ENCODE results near the gene ADAM20.
"Not testable (repeated sequence)": the region's sequence is repeated elsewhere in the genome, so short reads cannot be mapped to it uniquely, and the experiment has no call there.

Gene ADAM20

GRCh38 chr14:70534904-70535303 is at the start of gene ADAM20:
TSS of gene ADAM20 (minus strand) at chr14:70535004. CDS start at chr14:70524757, 10,247 bp downstream.
- DNase-seq (ENCODE audit: low spot score) = no peak

- no peak for DNase-seq (ENCODE audit: low spot score)
Measured at GRCh38 chr14:70576891-70577290, 42.1 kb upstream of the ADAM20 start.

DNA sequence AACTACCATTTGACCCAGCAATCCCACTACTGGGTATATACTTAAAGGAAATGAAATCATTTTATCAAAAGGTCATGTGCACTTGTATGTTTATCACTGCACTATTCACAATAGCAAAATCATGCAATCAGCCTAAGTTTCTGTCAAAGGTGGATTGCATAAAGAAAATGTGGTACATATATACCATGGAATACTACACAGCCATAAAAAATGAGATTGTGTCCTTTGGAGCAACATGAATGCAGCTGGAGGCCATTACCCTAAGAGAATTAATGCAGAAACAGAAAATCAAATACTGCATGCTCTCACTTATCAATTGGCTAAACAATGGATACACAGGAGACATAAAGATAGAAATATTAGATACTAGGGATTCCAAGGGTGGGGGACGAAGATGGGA is 38.2 kb upstream of the ADAM20 start:
- DNase-seq (ENCODE audit: low spot score) = no peak

GRCh38 chr14:70571139-70571538 is 36.3 kb upstream of the ADAM20 start:
- DNase-seq (ENCODE audit: low spot score) = no peak

DNA sequence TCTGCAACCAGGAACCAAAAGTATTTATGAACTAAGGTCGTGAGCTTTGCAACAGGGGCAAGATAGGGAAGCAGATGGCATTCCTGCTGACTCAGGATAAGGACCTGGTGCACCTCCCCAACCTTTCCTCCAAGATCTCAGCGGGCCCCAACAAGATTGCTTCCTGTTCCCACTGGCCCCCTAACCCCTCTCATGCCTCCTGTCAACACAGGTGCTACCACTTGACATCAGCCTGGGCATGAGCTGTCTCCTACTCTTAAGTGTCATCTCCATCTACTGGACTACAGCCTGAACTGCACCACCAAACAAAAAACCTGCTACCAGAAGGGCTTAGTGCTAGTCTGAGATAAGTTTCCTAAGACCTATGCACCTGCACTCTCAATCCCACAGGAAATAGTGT is 33.0 kb upstream of the ADAM20 start:
- peak; percentile 36 for DNase-seq (ENCODE audit: low spot score)

DNA sequence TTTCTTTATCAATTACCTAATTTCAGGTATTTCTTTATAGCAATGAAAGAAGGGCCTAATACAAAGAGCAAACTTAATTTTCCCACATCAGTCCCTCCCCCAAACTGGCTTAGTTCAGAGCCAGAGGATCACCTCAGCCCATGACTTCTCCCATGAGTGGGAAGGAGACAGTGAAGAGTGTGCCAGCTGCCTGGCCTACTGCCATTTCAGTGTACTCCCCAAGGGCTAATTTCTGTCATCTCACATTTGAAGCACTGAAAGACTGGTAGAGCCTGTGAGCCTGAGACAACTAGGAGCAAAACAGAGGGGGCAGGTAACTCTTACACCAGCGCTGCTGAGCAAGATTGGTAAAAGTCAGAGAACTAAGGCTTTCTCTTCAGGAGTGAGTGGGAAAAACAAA is 29.1 kb upstream of the ADAM20 start:
- no peak for DNase-seq (ENCODE audit: low spot score)

DNA sequence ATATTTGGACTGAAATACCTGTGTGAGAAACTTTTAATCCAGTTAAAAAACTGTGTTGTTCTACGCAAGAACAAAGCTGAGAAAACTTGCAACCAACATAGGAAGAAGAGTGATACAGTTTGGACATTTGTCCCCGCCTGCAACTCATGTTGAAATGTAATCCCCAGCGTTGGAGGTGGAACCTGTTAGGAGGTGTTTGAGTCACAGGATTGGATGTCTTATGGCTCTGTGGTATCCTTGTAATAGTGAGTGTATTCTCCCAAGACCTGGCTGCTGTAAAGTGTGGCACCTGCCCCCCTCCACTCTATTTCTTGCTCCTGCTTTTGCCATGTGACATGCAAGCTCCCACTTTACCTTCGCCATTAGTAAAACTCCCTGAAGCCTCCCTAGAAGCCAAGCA is 28.6 kb upstream of the ADAM20 start:
- no peak for DNase-seq (ENCODE audit: low spot score)

DNA sequence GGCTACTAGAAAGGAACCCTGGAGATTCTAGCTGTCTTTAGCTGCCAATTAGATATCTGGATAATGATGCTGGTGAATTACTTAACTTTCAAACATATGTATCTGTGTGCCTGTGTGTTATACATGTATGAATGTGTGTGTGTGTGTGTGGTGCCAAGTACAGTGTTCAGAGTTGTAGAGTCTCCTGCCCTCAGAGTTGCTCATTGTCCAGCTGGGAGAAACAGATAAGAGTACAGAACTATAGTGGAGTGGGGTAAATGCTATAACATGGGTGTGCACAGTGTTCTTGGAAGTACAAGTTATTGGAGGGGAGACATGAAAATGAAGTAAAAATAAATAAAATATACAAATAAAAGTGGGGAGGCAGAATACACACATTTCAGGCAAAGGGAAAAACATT is 23.6 kb upstream of the ADAM20 start:
- DNase-seq (ENCODE audit: low spot score) = no peak

- peak; percentile 47 for DNase-seq (ENCODE audit: low spot score)
Measured at GRCh38 chr14:70555890-70556289, 21.1 kb upstream of the ADAM20 start.

DNA sequence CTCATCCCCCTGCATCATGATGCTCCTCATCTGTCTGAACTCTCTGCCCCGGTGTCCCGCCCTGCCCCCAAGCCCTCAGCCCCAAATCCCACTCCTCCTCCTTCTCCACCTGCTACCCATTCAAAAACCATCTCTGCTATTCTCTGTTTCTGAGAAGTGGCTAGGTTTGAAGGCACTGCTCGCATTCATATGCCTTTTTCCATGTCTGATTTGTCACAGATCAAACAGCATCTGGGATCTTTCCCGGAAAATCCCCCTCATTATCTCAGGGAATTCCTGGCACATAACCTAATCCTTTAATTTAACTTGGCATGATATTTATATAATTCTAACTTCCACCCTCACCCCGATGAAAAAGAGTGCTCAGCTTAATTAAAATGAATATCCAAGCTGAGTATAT is 3.3 kb upstream of the ADAM20 start:
- DNase-seq (ENCODE audit: low spot score) = no peak

DNA sequence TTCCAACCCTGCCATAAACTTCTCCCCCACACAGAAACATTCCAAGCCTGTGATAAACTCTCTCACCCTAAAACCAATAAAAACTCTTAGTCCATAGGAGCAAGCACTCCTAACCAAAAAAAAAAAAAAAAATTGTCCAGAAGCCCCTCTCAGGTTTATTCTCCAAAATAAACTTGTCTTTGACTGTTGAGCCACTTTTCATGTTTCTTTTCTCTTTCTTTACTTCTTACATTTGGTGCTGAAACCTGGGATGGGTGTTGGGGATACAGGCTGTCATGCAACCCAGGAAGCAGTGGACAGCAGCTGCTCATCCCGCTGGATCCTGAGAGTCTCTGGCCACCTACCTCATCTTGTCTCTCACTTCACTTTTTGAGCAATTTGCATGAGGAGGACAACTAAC is 2.0 kb upstream of the ADAM20 start:
- DNase-seq (ENCODE audit: low spot score) = no peak

DNA sequence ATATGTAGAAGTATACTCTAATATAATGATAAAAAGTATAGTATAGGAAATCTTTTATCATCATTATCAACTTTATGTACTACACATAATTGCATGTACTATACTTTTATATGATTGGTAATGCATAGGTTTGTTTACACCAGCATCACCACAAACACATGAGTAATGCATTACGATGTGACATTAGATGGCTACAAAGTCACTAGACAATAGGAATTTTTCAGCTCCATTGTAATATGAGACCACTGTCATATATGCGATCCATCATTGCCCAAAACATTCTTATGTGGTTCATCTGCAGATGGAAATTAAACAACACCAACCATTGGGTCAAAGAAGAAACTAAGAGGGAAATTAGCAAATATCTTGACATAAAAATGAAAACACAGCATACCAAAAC is 4.4 kb downstream of the ADAM20 start:
- DNase-seq (ENCODE audit: low spot score) = no peak

GRCh38 chr14:70527501-70528105 is 7.2 kb downstream of the ADAM20 start:
- DNase-seq (ENCODE audit: low spot score) = no peak

DNA sequence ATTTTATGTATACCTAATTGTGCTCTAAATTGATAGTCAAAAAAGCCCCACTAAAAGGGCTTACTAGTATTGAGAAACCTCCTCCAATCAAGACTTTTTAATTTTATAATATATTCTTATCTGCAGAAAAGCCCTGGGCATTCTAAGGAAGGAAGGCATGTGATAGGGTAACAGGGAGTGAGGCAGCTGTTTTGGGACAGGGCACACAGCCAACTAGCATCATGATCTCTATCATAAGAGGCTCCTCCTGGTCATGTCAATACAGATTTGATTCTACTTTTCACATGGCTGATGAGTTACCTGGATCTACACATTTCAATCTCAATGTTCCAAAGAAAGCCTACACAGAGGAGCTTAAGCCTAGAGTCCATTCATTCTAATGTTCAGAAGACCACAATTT is 9.1 kb downstream of the ADAM20 start:
- DNase-seq (ENCODE audit: low spot score) = no peak

GRCh38 chr14:70515811-70516210 is 19.0 kb downstream of the ADAM20 start:
- DNase-seq (ENCODE audit: low spot score) = no peak

DNA sequence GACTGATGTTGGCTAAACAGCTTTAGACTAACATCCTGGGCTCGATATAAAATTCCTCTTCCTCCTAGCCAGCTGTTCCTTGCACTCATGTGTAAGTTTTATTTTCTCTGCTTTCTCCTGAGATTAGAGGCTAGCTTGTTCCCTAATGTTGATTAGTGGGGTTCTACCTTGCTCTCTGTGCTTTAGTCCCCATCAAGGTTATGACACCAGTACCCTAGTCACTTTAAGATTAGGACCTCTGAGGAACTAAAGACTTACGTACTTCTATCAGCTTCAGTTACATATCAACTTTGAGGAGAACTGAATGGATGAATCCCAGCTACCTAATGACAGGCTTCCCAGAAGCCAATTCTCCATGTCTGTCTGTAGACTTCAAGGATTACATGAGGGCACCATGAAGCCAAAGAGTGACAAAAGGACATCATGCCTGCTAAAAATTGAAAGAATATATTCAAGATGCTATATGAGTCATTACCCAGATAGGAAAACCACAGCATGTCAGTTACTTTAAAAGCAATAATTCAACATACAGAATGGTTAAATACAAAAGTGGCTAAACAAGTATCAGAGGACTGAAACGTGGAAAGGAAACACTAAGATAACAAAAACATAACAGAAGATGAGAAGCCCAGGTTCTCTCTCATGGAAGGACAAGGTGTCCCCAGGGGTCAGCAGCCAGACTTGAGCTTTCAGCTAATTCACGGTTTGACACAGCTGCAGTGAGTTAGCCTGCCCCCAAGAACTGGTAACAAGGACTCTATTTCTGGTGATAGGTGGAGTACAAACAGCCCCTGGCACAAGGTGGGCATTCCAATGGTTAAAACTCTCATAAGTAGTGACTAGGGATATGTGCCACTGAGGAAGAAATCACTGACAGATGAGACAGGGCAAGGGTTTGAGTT is 20.4 kb downstream of the ADAM20 start:
- no peak for DNase-seq (ENCODE audit: low spot score)

DNA sequence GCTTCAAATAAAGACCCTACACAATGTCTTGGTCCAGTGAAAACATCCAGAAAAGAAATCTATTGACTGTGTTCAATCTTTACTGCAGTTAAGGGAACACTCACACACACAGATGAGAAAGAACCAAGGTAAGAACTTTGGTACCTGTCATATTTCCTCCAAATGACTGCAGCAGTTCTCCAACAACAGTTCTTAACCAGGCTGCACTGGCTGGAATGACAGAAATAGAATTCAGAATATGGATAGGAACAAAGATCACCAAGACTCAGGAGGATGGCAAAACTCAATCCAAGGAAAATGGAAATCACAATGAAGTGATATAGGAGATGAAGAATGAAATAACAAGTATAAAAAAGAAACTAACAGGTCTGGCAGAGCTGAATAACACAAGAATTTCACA is 36.6 kb downstream of the ADAM20 start:
- DNase-seq (ENCODE audit: low spot score) = no peak

DNA sequence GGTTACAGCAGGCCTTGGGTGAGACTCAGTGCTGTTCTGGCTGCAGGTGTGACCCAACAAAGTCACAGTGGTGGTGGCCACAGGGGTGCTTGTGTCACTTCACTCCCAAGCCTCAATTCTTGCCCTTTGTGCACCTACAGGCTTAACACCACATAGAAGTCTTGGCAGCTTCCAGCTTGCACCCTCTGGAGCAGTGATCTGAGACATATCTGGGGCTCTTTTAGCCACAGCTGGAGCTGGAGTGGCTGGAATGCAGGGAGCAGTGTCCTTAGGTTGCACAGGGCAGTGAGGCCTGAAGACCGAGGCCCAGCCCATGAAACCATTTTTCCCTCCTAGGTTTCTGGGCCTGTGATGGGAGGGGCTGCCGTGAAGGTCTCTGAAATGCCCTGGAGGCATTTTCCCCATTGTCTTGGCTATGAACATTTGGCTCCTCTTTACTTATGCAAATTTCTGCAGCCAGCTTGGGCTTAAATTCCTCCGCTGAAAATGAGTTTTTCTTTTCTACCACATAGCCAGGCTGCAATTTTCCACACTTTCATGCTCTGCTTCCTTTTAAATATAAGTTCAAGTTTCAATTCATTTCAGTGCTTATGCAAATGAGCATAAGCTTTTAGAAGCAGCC is 45.1 kb downstream of the ADAM20 start:
- DNase-seq (ENCODE audit: low spot score) = no peak

- DNase-seq (ENCODE audit: low spot score) = not testable (repeated sequence)
Measured at GRCh38 chr14:70477356-70478105, 57.3 kb downstream of the ADAM20 start.

DNA sequence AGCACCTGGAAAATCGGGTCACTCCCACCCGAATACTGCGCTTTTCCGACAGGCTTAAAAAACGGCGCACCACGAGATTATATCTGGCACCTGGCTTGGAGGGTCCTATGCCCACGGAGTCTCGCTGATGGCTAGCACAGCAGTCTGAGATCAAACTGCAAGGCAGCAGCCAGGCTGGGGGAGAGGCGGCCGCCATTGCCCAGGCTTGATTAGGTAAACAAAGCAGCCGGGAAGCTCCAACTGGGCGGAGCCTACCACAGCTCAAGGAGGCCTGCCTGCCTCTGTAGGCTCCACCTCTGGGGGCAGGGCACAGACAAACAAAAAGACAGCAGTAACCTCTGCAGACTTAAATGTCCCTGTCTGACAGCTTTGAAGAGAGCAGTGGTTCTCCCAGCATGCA is 59.3 kb downstream of the ADAM20 start:
- not testable (repeated sequence) for DNase-seq (ENCODE audit: low spot score)

- no peak for DNase-seq (ENCODE audit: low spot score)
Measured at GRCh38 chr14:70473825-70474224, 61.0 kb downstream of the ADAM20 start.
